22Rv1 (cell line): ENCODE data around the gene NPHS1.

Experiments
- ZFX ChIP-seq: fragments of 450-650 bp; IDR thresholded peaks from 2 replicates; pipeline ENCODE4 v1.6.1; 2017; ENCODE audit warnings: antibody characterized with exemption, borderline replicate concordance
- TF ChIP-seq, protein P1 (sequence below): fragments of 450-650 bp; IDR thresholded peaks from 2 replicates; pipeline ENCODE4 v1.5.1; 2017; ENCODE audit warnings: mild to moderate bottlenecking

DNA sequence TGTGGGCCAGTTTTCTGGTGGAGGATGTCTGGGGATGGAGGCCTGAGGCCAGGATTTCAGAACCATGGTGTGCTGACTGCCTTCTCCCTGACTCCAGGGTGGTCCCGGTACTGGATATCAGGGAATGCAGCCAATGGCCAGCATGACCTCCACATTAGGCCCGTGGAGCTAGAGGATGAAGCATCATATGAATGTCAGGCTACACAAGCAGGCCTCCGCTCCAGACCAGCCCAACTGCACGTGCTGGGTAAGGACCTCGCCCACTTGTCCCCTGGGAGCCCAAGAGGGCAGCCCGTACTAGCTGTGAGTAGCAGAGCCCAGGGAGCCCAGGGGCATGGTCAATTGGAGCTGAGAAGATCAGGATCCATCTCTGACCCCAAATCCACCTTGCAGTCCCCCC, 6.0 kb upstream of the NPHS1 start:
- TF ChIP-seq, protein P1, sequence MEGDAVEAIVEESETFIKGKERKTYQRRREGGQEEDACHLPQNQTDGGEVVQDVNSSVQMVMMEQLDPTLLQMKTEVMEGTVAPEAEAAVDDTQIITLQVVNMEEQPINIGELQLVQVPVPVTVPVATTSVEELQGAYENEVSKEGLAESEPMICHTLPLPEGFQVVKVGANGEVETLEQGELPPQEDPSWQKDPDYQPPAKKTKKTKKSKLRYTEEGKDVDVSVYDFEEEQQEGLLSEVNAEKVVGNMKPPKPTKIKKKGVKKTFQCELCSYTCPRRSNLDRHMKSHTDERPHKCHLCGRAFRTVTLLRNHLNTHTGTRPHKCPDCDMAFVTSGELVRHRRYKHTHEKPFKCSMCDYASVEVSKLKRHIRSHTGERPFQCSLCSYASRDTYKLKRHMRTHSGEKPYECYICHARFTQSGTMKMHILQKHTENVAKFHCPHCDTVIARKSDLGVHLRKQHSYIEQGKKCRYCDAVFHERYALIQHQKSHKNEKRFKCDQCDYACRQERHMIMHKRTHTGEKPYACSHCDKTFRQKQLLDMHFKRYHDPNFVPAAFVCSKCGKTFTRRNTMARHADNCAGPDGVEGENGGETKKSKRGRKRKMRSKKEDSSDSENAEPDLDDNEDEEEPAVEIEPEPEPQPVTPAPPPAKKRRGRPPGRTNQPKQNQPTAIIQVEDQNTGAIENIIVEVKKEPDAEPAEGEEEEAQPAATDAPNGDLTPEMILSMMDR = no peak
- TF ChIP-seq ZFX = no peak
